Stimulated activated memory B cell treated with anti-CD40 and anti-IgM and Interleukin-4, amounts not matched to agents 10 μg/mL and 1 μg/mL and 100 μg/mL, for 72 hours (primary cell): ENCODE results near the gene ADAMTS18.
"Not testable (repeated sequence)": the region's sequence is repeated elsewhere in the genome, so short reads cannot be mapped to it uniquely, and the experiment has no call there.

Source experiments
- ATAC-seq: fragments of 150-1000 bp; cut with Tn5 transposase; 2 replicates; pipeline ENCODE4 v1.10.0; 2021
- H3K27ac Mint-ChIP-seq: one replicate; pipeline ENCODE4 v1.8.0; 2022; ENCODE audit warnings: mild to moderate bottlenecking, mixed read lengths
- H3K27me3 Mint-ChIP-seq: one replicate; pipeline ENCODE4 v1.8.0; 2022; ENCODE audit warnings: mixed read lengths
- H3K36me3 Mint-ChIP-seq: one replicate; pipeline ENCODE4 v1.8.0; 2022; ENCODE audit warnings: mixed read lengths
- H3K4me1 Mint-ChIP-seq: one replicate; pipeline ENCODE4 v1.8.0; 2022; ENCODE audit warnings: mixed read lengths
- H3K4me3 Mint-ChIP-seq: one replicate; pipeline ENCODE4 v1.8.0; 2022; ENCODE audit warnings: mild to moderate bottlenecking, moderate library complexity, mixed read lengths
- H3K9me3 Mint-ChIP-seq: one replicate; pipeline ENCODE4 v1.8.0; 2022; ENCODE audit warnings: mixed read lengths

The ADAMTS18 gene

GRCh38 chr16:77273815-77274214 lies 161.0 kb downstream of the ADAMTS18 start:
- no peaks in the 10 kb centered on the region for H3K27me3 Mint-ChIP-seq

GRCh38 chr16:77271532-77272426 lies 163.1 kb downstream of the ADAMTS18 start:
- Mint-ChIP-seq H3K9me3 (no peaks in the 10 kb centered on the region), H3K27ac (no peak overlapping the region), H3K36me3 (no peaks in the 10 kb centered on the region), H3K4me1 (no peaks in the 10 kb centered on the region), H3K4me3 (no peak overlapping the region), H3K27me3 (peaks cover 9% of the 10 kb centered on the region)
- no peak for ATAC-seq

More at GRCh38 chr16:77273815-77274214, 161.0 kb downstream of the ADAMTS18 start:
- H3K27ac Mint-ChIP-seq, result no peak overlapping the region
- H3K4me1 Mint-ChIP-seq, result no peaks in the 10 kb centered on the region
- no peak overlapping the region for H3K4me3 Mint-ChIP-seq
- no peaks in the 10 kb centered on the region for H3K9me3 Mint-ChIP-seq
- no peak for ATAC-seq
- no peaks in the 10 kb centered on the region for H3K36me3 Mint-ChIP-seq

GRCh38 chr16:77266185-77266584 lies 168.6 kb downstream of the ADAMTS18 start:
- not testable (repeated sequence) for H3K36me3 Mint-ChIP-seq, ATAC-seq, H3K9me3 Mint-ChIP-seq, H3K4me3 Mint-ChIP-seq, H3K27ac Mint-ChIP-seq, H3K4me1 Mint-ChIP-seq
- peaks cover 25% of the 10 kb centered on the region for H3K27me3 Mint-ChIP-seq

GRCh38 chr16:77262971-77263370 lies 171.9 kb downstream of the ADAMTS18 start:
- no peak for ATAC-seq
- H3K4me3 Mint-ChIP-seq, result no peak overlapping the region
- H3K4me1 Mint-ChIP-seq, result no peaks in the 10 kb centered on the region
- no peaks in the 10 kb centered on the region for H3K36me3 Mint-ChIP-seq
- H3K27me3 Mint-ChIP-seq, result peaks cover 25% of the 10 kb centered on the region
- peaks cover 3% of the 10 kb centered on the region for H3K9me3 Mint-ChIP-seq
- no peak overlapping the region for H3K27ac Mint-ChIP-seq

- no peak for ATAC-seq
- Mint-ChIP-seq H3K9me3 (peaks cover under 1% of the 10 kb centered on the region), H3K27me3 (no peaks in the 10 kb centered on the region), H3K4me1 (no peaks in the 10 kb centered on the region), H3K27ac (no peak overlapping the region), H3K4me3 (no peak overlapping the region), H3K36me3 (no peaks in the 10 kb centered on the region)
Measured at GRCh38 chr16:77250400-77250799, 184.4 kb downstream of the ADAMTS18 start.

GRCh38 chr16:77246150-77246549 lies 188.7 kb downstream of the ADAMTS18 start:
- no peak for ATAC-seq
- Mint-ChIP-seq H3K27me3 (no peaks in the 10 kb centered on the region), H3K9me3 (no peaks in the 10 kb centered on the region), H3K36me3 (no peaks in the 10 kb centered on the region), H3K4me1 (no peaks in the 10 kb centered on the region), H3K27ac (no peak overlapping the region), H3K4me3 (no peak overlapping the region)

GRCh38 chr16:77242471-77242870 lies 192.4 kb downstream of the ADAMTS18 start:
- H3K27ac Mint-ChIP-seq, H3K9me3 Mint-ChIP-seq, ATAC-seq, H3K4me1 Mint-ChIP-seq, H3K27me3 Mint-ChIP-seq, H3K4me3 Mint-ChIP-seq, H3K36me3 Mint-ChIP-seq: not testable (repeated sequence)

- Mint-ChIP-seq H3K27ac (no peak overlapping the region), H3K4me3 (no peak overlapping the region), H3K27me3 (peaks cover 8% of the 10 kb centered on the region), H3K36me3 (no peaks in the 10 kb centered on the region), H3K9me3 (no peaks in the 10 kb centered on the region), H3K4me1 (peaks cover 7% of the 10 kb centered on the region)
- no peak for ATAC-seq
Measured at GRCh38 chr16:77238593-77238992, 196.2 kb downstream of the ADAMTS18 start.

- Mint-ChIP-seq H3K36me3 (no peaks in the 10 kb centered on the region), H3K4me3 (no peak overlapping the region), H3K27ac (no peak overlapping the region), H3K9me3 (no peaks in the 10 kb centered on the region), H3K27me3 (peaks cover 8% of the 10 kb centered on the region), H3K4me1 (peaks cover 7% of the 10 kb centered on the region)
- peak; percentile 91 for ATAC-seq
Measured at GRCh38 chr16:77236063-77236511, 198.7 kb downstream of the ADAMTS18 start.

- H3K9me3 Mint-ChIP-seq, result no peaks in the 10 kb centered on the region
- peaks cover 8% of the 10 kb centered on the region for H3K27me3 Mint-ChIP-seq
- no peak overlapping the region for H3K4me3 Mint-ChIP-seq
- peaks cover 7% of the 10 kb centered on the region for H3K4me1 Mint-ChIP-seq
- no peaks in the 10 kb centered on the region for H3K36me3 Mint-ChIP-seq
- no peak for ATAC-seq
- no peak overlapping the region for H3K27ac Mint-ChIP-seq
Measured at GRCh38 chr16:77234611-77235010, 200.2 kb downstream of the ADAMTS18 start.

- Mint-ChIP-seq H3K9me3 (no peaks in the 10 kb centered on the region), H3K36me3 (no peaks in the 10 kb centered on the region), H3K27ac (no peak overlapping the region), H3K4me3 (no peak overlapping the region), H3K27me3 (peaks cover 8% of the 10 kb centered on the region), H3K4me1 (peaks cover 7% of the 10 kb centered on the region)
- ATAC-seq, result no peak
Measured at GRCh38 chr16:77233799-77234519, 200.9 kb downstream of the ADAMTS18 start.
